K562 (cell line): ENCODE data around the gene NR4A2. TPM values are rescaled to one million over a fixed set of nuclear protein-coding genes. Genes with fewer than 3 reads are reported as not detected.
A peak's percentile ranks its signal among the peaks of the same experiment; 100 is the strongest.

Experiments
- ARID2 ChIP-seq: fragments of 450-650 bp; IDR thresholded peaks from 2 replicates; pipeline ENCODE4 v1.6.1; 2017; ENCODE audit warnings: antibody characterized with exemption, mild to moderate bottlenecking
- COPS2 ChIP-seq: fragments of 450-650 bp; conservative IDR thresholded peaks from 2 replicates; pipeline ENCODE4 v1.6.1; 2016; ENCODE audit warnings: mild to moderate bottlenecking, moderate library complexity
- ELF2 ChIP-seq: fragments of 250-450 bp; sonication (Bioruptor Pico); IDR thresholded peaks from 2 replicates; pipeline ENCODE4 v1.5.0; 2021; ENCODE audit warnings: mild to moderate bottlenecking
- FOXJ2 ChIP-seq: fragments of 200-800 bp; sonication (Bioruptor generic); IDR thresholded peaks from 2 replicates; pipeline ENCODE4 v1.6.1; 2016; ENCODE audit warnings: missing genetic modification characterization, missing compliant biosample characterization
- FOXK1 ChIP-seq: sonication (generic); formaldehyde crosslinking; IDR thresholded peaks from 2 replicates; pipeline ENCODE4 v1.8.0; 2022; ENCODE audit warnings: missing genetic modification reagents, mild to moderate bottlenecking, borderline replicate concordance
- GATAD2B ChIP-seq: fragments of 450-650 bp; IDR thresholded peaks from 2 replicates; pipeline ENCODE4 v1.6.1; 2017; ENCODE audit warnings: mild to moderate bottlenecking, borderline replicate concordance
- KAT7 ChIP-seq: sonication (generic); formaldehyde crosslinking; IDR thresholded peaks from 2 replicates; pipeline ENCODE4 v1.8.0; 2022; ENCODE audit warnings: missing genetic modification reagents, mild to moderate bottlenecking, borderline replicate concordance
- MEF2D ChIP-seq: conservative IDR thresholded peaks from 2 replicates; pipeline ENCODE4 v1.6.1; 2016; ENCODE audit warnings: low read depth, missing genetic modification characterization, missing compliant biosample characterization
- NFIX ChIP-seq: fragments of 250-450 bp; sonication (Bioruptor Pico); IDR thresholded peaks from 2 replicates; pipeline ENCODE4 v1.4.0; 2020; ENCODE audit warnings: low read depth, mild to moderate bottlenecking, moderate library complexity
- PCBP1 ChIP-seq: fragments of 200-400 bp; formaldehyde crosslinking; IDR thresholded peaks from 2 replicates; pipeline ENCODE4 v1.6.1; 2018; ENCODE audit warnings: mild to moderate bottlenecking, low read depth, low read length; ENCODE audit not compliant: poor library complexity, severe bottlenecking
- RAD21 ChIP-seq, 2 experiments: fragments of 250-450 bp in 1 of 2; fragments of 450-650 bp in 1 of 2; sonication (Bioruptor Pico) in 1 of 2; formaldehyde crosslinking in 1 of 2; IDR thresholded peaks in 1 of 2; conservative IDR thresholded peaks in 1 of 2; 2 replicates each; pipeline versions ENCODE4 v1.4.0 to v1.8.0; 2020 to 2022; ENCODE audit warnings: mild to moderate bottlenecking in 2 of 2, moderate library complexity in 1 of 2
- SIN3A ChIP-seq, 2 experiments: fragments of 150-350 bp in 1 of 2; IDR thresholded peaks; 2 replicates each; pipeline ENCODE4 v1.6.1; 2011 to 2016; ENCODE audit warnings: borderline replicate concordance in 2 of 2, low read depth in 2 of 2, low read length in 2 of 2, mild to moderate bottlenecking in 2 of 2, moderate library complexity in 2 of 2; ENCODE audit not compliant: control insufficient read depth in 1 of 2
- STAG1 ChIP-seq: sonication (generic); formaldehyde crosslinking; IDR thresholded peaks from 2 replicates; pipeline ENCODE4 v1.5.0; 2020; ENCODE audit warnings: missing genetic modification reagents, borderline replicate concordance
- TAF9B ChIP-seq: fragments of 450-650 bp; IDR thresholded peaks from 2 replicates; pipeline ENCODE4 v1.6.1; 2018; ENCODE audit warnings: mild to moderate bottlenecking; ENCODE audit not compliant: partially characterized antibody
- TFE3 ChIP-seq: fragments of 450-650 bp; formaldehyde crosslinking; IDR thresholded peaks from 2 replicates; pipeline ENCODE4 v1.4.0; 2020; ENCODE audit warnings: mild to moderate bottlenecking, mixed read lengths
- THAP12 ChIP-seq: fragments of 250-450 bp; sonication (Bioruptor Pico); IDR thresholded peaks from 2 replicates; pipeline ENCODE4 v1.9.0; 2021; ENCODE audit warnings: mild to moderate bottlenecking, inconsistent platforms
- TRIM24 ChIP-seq, 2 experiments: fragments of 450-650 bp; IDR thresholded peaks; 2 replicates each; pipeline ENCODE4 v1.6.1; 2016
- XRCC3 ChIP-seq: fragments of 450-650 bp; IDR thresholded peaks from 2 replicates; pipeline ENCODE4 v1.6.1; 2017; ENCODE audit warnings: mild to moderate bottlenecking, moderate library complexity
- ZNF274 ChIP-seq: IDR thresholded peaks from 2 replicates; pipeline ENCODE4 v1.6.1; 2011; ENCODE audit warnings: low read depth, mild to moderate bottlenecking, low read length, moderate library complexity, borderline replicate concordance
- ZNF316 ChIP-seq: fragments of 450-650 bp; IDR thresholded peaks from 2 replicates; pipeline ENCODE4 v1.6.1; 2016
- ZNF830 ChIP-seq: fragments of 250-450 bp; sonication (Bioruptor Pico); IDR thresholded peaks from 2 replicates; pipeline ENCODE4 v1.5.0; 2021; ENCODE audit warnings: mild to moderate bottlenecking
- polyA plus RNA-seq, 8 experiments: library from polyadenylated mRNA; depleted of rRNA in 4 of 8; stranded (reverse) in 5 of 8; unstranded in 3 of 8; fragments of >200 nt; fragmentation: Nextera tagmentation in 2 of 8; fragmentation: Illumina TruSeq in 1 of 8; extraction: Ambion mirVana in 2 of 8; extraction: Trizol in 1 of 8; gene quantifications; 2 replicates each; pipeline versions ENCODE4 v1.2.1 to v1.2.3, GENCODE V29; 2011 to 2014; ENCODE audit warnings: inconsistent platforms in 1 of 8, missing spikeins in 1 of 8
- total RNA-seq, 7 experiments: library from RNA; depleted of rRNA in 6 of 7; stranded (reverse); fragments of >200 nt in 6 of 7; fragmentation: Illumina TruSeq in 2 of 7; extraction: Trizol in 2 of 7; gene quantifications; 2 replicates each; pipeline versions ENCODE4 v1.2.1 to v1.2.3, GENCODE V29; 2011 to 2021; ENCODE audit warnings: low replicate concordance in 1 of 7
- TF ChIP-seq, protein P1 (sequence below): conservative IDR thresholded peaks from 2 replicates; pipeline ENCODE4 v1.6.1; 2011; ENCODE audit warnings: low read depth, mild to moderate bottlenecking, low read length; ENCODE audit not compliant: control insufficient read depth

Gene NR4A2
- total and polyA plus RNA-seq, 9 of the 15 experiments (the other 6 are each of a cell fraction or from before 2014, with no cell fraction given) = 0.94 to 5.1 (median 1.3) TPM

DNA sequence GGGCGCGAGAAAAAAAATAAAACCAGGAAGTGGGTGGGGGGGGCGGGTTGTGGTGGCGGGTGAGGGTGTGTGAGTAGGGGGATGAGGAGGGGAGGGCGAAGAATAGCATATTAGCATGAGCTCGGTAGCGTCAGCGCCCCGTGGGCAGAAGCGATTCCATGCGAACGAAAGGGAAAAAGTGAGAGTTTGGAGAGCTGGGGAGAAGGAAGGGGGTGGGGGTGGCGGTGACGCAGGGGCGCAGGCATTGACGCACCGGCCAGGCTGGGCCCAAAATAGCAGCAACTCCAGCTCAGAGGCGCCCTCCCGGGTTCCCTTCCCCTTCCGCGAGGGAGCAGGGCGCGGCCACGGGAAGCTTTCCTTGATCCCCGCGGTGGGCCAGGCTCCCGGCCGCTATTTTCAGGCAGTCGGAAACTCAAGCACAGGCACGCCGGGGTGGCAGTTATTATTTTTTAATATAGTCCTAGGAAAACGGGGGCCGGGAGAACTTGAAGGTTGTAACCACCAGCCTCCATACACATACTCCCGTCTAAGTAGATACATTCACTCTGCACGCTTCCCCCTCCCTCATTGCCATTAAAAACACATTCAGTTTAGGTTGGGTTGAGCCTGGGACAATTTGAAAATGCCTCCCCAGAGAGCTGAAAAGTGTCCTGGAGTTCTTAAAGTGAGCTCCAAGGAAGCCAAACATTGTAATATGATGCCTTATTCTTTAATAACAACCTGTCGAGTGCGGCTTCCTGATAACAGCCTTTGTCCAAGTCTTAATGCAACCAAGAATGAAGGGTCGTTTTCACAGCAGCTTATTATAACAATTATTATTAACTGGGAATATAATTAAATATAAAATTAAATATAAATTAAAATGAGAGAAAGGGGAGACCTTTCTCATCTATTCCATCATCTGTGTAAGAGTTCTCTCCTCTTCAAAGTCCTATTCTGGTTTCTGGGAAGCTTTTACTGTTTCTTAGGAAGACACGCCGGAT lies 2.3 kb upstream of the NR4A2 start (continued):
- peak; percentile 48; the same call in 1 of the 2 replicates for TF ChIP-seq KAT7 (CRISPR knock-in tag)
- TF ChIP-seq TRIM24 (IDR thresholded peaks at IDR 0.05) = peak in 1 of 2 experiments; percentile 56; a peak in 1 of 4 replicates
- TF ChIP-seq, protein P1, sequence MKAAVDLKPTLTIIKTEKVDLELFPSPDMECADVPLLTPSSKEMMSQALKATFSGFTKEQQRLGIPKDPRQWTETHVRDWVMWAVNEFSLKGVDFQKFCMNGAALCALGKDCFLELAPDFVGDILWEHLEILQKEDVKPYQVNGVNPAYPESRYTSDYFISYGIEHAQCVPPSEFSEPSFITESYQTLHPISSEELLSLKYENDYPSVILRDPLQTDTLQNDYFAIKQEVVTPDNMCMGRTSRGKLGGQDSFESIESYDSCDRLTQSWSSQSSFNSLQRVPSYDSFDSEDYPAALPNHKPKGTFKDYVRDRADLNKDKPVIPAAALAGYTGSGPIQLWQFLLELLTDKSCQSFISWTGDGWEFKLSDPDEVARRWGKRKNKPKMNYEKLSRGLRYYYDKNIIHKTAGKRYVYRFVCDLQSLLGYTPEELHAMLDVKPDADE = peak; percentile 55; the same call in 1 of the 2 replicates
- no peak for TF ChIP-seq STAG1
- TF ChIP-seq COPS2 = no peak
- no peak for TF ChIP-seq NFIX (CRISPR knock-in tag)
- peak; percentile 31 for TF ChIP-seq TAF9B
- peak; percentile 12 to 40 for TF ChIP-seq RAD21 (CRISPR knock-in tag; conservative IDR thresholded peaks at IDR 0.05 in 1 of 2, IDR thresholded peaks at IDR 0.05 in 1 of 2)
- TF ChIP-seq ELF2 (CRISPR knock-in tag) = peak; percentile 78
- TF ChIP-seq TFE3 (CRISPR knock-in tag) = no peak
- TF ChIP-seq SIN3A (IDR thresholded peaks at IDR 0.05; ENCODE audit: borderline replicate concordance in 2 of 2, control insufficient read depth in 1 of 2, low read depth in 2 of 2, low read length in 2 of 2) = peak in 1 of 2 experiments; percentile 39; a peak in 1 of 4 replicates
- peak; percentile 60 for TF ChIP-seq PCBP1
- 0 out of 2 replicates have a peak, but pooled peaks have one; percentile 50 for TF ChIP-seq FOXJ2
- TF ChIP-seq MEF2D (tag) = peak; percentile 99
- no peak for TF ChIP-seq ARID2
- peak; percentile 8; the same call in 1 of the 2 replicates for TF ChIP-seq GATAD2B
- no peak for TF ChIP-seq XRCC3
- TF ChIP-seq FOXK1 (CRISPR knock-in tag) = no peak
- peak; percentile 54; the same call in 1 of the 2 replicates for TF ChIP-seq ZNF830 (CRISPR knock-in tag)
- 0 out of 2 replicates have a peak, but pooled peaks have one; percentile 8 for TF ChIP-seq THAP12 (CRISPR knock-in tag)
- no peak for TF ChIP-seq ZNF274
- peak; percentile 5; the same call in 1 of the 2 replicates for TF ChIP-seq ZNF316
